H1 (cell line): Measurements from ENCODE around the gene SH2B2. TPM values are rescaled to one million over a fixed set of nuclear protein-coding genes. Genes with fewer than 3 reads are reported as not detected.

Experiments used
- CTCF ChIA-PET: fragments of 300-600 bp; sonication (Branson Sonifier 250); formaldehyde crosslinking; loops from one replicate; lab custom pipeline; 2021; ENCODE audit not compliant: partially characterized antibody; lab: Charles Lee
- POLR2A ChIA-PET: fragments of 300-600 bp; sonication (Branson Sonifier 250); formaldehyde crosslinking; loops from one replicate; lab custom pipeline; 2021; ENCODE audit warnings: inconsistent platforms; ENCODE audit not compliant: partially characterized antibody; lab: Charles Lee
- DNase-seq, 2 experiments: peaks; one replicate each; pipeline versions ENCODE4 v3.0.0 to v3.0.0-alpha.2; 2010 to 2022; ENCODE audit warnings: low spot score in 2 of 2, low read depth in 1 of 2, mixed read lengths in 1 of 2
- FAIRE-seq: peaks from 2 replicates; lab custom pipeline; 2011; peaks lifted over from hg19 to GRCh38; lab: Jason Lieb, UNC
- H2AFZ ChIP-seq: 2 replicates; pipeline ENCODE4 v1.8.1; 2012; ENCODE audit warnings: low read length, inconsistent platforms
- H2AK5ac ChIP-seq: 2 replicates; pipeline ENCODE4 v1.6.1; 2013; ENCODE audit warnings: low read depth, low read length
- H2BK120ac ChIP-seq: replicated peaks from 2 replicates; pipeline ENCODE3; 2013; ENCODE audit warnings: low read depth, low read length, inconsistent platforms
- H2BK12ac ChIP-seq: 2 replicates; pipeline ENCODE4 v1.6.1; 2013; ENCODE audit warnings: low read depth, low read length
- H2BK15ac ChIP-seq: 2 replicates; pipeline ENCODE4 v1.6.1; 2013; ENCODE audit warnings: low read length
- H2BK20ac ChIP-seq: 2 replicates; pipeline ENCODE4 v1.6.1; 2013; ENCODE audit warnings: low read length
- H2BK5ac ChIP-seq: 2 replicates; pipeline ENCODE4 v1.6.1; 2013; ENCODE audit warnings: low read depth, low read length
- H3K14ac ChIP-seq: 2 replicates; pipeline ENCODE4 v1.6.1; 2013; ENCODE audit warnings: inconsistent platforms; ENCODE audit not compliant: insufficient read length
- H3K18ac ChIP-seq: 2 replicates; pipeline ENCODE4 v1.6.1; 2013; ENCODE audit warnings: low read length; ENCODE audit errors: extremely low read depth
- H3K23ac ChIP-seq: 2 replicates; pipeline ENCODE4 v1.6.1; 2013; ENCODE audit warnings: inconsistent platforms; ENCODE audit not compliant: insufficient read length
- H3K23me2 ChIP-seq: 2 replicates; pipeline ENCODE4 v1.6.1; 2013; ENCODE audit warnings: low read depth, low read length
- H3K27ac ChIP-seq: 2 replicates; pipeline ENCODE4 v1.6.1; 2011; ENCODE audit warnings: low read depth, low read length, inconsistent platforms
- H3K27me3 ChIP-seq, 4 experiments: replicated peaks in 1 of 4; 1 replicate in 1 of 4; 2 replicates in 3 of 4; pipeline versions ENCODE4 v1.6.1 to v1.8.1; 2011 to 2013; ENCODE audit warnings: low read length in 3 of 4, mild to moderate bottlenecking in 3 of 4, inconsistent platforms in 2 of 4, mixed read lengths in 2 of 4, moderate library complexity in 1 of 4; ENCODE audit not compliant: control insufficient read depth in 3 of 4, insufficient read depth in 3 of 4; ENCODE audit errors: extremely low read depth in 1 of 4
- H3K36me3 ChIP-seq, 4 experiments: 2 replicates each; pipeline versions ENCODE4 v1.6.1 to v1.8.1; 2011 to 2013; ENCODE audit warnings: mild to moderate bottlenecking in 4 of 4, low read length in 3 of 4, moderate library complexity in 2 of 4, control low read depth in 1 of 4, inconsistent platforms in 1 of 4; ENCODE audit not compliant: insufficient read depth in 4 of 4, control insufficient read depth in 2 of 4
- H3K4ac ChIP-seq: replicated peaks from 2 replicates; pipeline ENCODE3; 2013; ENCODE audit warnings: low read length, low read depth, mixed read lengths, inconsistent platforms; ENCODE audit not compliant: insufficient read length
- H3K4me1 ChIP-seq, 4 experiments: replicated peaks in 1 of 4; 1 replicate in 1 of 4; 2 replicates in 3 of 4; pipeline versions ENCODE4 v1.6.1 to v1.8.1; 2011 to 2013; ENCODE audit warnings: low read length in 3 of 4, inconsistent platforms in 2 of 4, mixed read lengths in 1 of 4; ENCODE audit not compliant: insufficient read depth in 4 of 4, control insufficient read depth in 3 of 4
- H3K4me2 ChIP-seq, 2 experiments: 2 replicates each; pipeline versions ENCODE4 v1.6.1 to v1.8.1; 2011 to 2013; ENCODE audit warnings: low read depth in 2 of 2, low read length in 2 of 2, control low read depth in 1 of 2, inconsistent platforms in 1 of 2, mild to moderate bottlenecking in 1 of 2; ENCODE audit not compliant: insufficient read depth in 1 of 2
- H3K4me3 ChIP-seq, 4 experiments: fragments of 200-600, 300-600 bp in 1 of 4; sonication (generic), shearing (Covaris generic), sonication (Bioruptor Twin) in 1 of 4; 2 replicates each; pipeline versions ENCODE4 v1.5.1 to v1.8.1; 2011 to 2016; ENCODE audit warnings: low read length in 4 of 4, low read depth in 3 of 4, control low read depth in 2 of 4, inconsistent platforms in 2 of 4, mild to moderate bottlenecking in 2 of 4, mixed read lengths in 1 of 4, moderate library complexity in 1 of 4; ENCODE audit not compliant: insufficient read depth in 2 of 4; ENCODE audit errors: extremely low read depth in 1 of 4
- H3K56ac ChIP-seq: replicated peaks from 2 replicates; pipeline ENCODE3; 2013; ENCODE audit warnings: low read depth, mild to moderate bottlenecking, mixed read lengths, low read length, inconsistent platforms; ENCODE audit not compliant: insufficient read length
- H3K79me1 ChIP-seq: 2 replicates; pipeline ENCODE4 v1.6.1; 2013; ENCODE audit warnings: low read depth, low read length, control low read depth
- H3K79me2 ChIP-seq, 2 experiments: 2 replicates each; pipeline versions ENCODE4 v1.6.1 to v1.8.1; 2012 to 2013; ENCODE audit warnings: low read length in 2 of 2, mild to moderate bottlenecking in 2 of 2, inconsistent platforms in 1 of 2; ENCODE audit not compliant: insufficient read depth in 2 of 2, control insufficient read depth in 1 of 2
- H3K9ac ChIP-seq, 4 experiments: replicated peaks in 1 of 4; 1 replicate in 1 of 4; 2 replicates in 3 of 4; pipeline versions ENCODE4 v1.6.1 to v1.8.1; 2011 to 2013; ENCODE audit warnings: low read depth in 3 of 4, low read length in 3 of 4, control low read depth in 2 of 4, mild to moderate bottlenecking in 2 of 4, moderate library complexity in 2 of 4, inconsistent platforms in 1 of 4; ENCODE audit errors: extremely low read depth in 1 of 4
- H3K9me3 ChIP-seq, 2 experiments: 2 replicates each; pipeline versions ENCODE4 v1.6.1 to v1.8.1; 2012 to 2013; ENCODE audit warnings: mild to moderate bottlenecking in 2 of 2, moderate library complexity in 2 of 2, control low read depth in 1 of 2, inconsistent platforms in 1 of 2, low read depth in 1 of 2, low read length in 1 of 2, mixed read lengths in 1 of 2; ENCODE audit not compliant: insufficient read depth in 2 of 2
- H4K20me1 ChIP-seq, 2 experiments: replicated peaks in 1 of 2; 2 replicates each; pipeline versions ENCODE3 to v1.8.1; 2011 to 2013; ENCODE audit warnings: inconsistent platforms in 2 of 2, low read length in 2 of 2, mild to moderate bottlenecking in 1 of 2; ENCODE audit not compliant: insufficient read depth in 2 of 2, control insufficient read depth in 1 of 2
- H4K5ac ChIP-seq: 2 replicates; pipeline ENCODE4 v1.6.1; 2013; ENCODE audit warnings: low read length, low read depth, mixed read lengths, inconsistent platforms; ENCODE audit not compliant: insufficient read length
- H4K8ac ChIP-seq: 2 replicates; pipeline ENCODE4 v1.8.0; 2013; ENCODE audit warnings: mild to moderate bottlenecking, moderate library complexity, low read length, inconsistent platforms; ENCODE audit not compliant: insufficient read depth; ENCODE audit errors: extremely low read depth
- H4K91ac ChIP-seq: replicated peaks from 2 replicates; pipeline ENCODE3; 2013; ENCODE audit warnings: low read length, mixed read lengths, inconsistent platforms; ENCODE audit not compliant: insufficient read length
- BACH1 ChIP-seq: IDR thresholded peaks from 2 replicates; pipeline ENCODE4 v1.6.1; 2012; ENCODE audit warnings: low read length, improper control_type of control experiment
- E2F6 ChIP-seq: IDR thresholded peaks from 2 replicates; pipeline ENCODE4 v1.6.1; 2012; ENCODE audit warnings: inconsistent platforms
- GTF2F1 ChIP-seq: IDR thresholded peaks from 2 replicates; pipeline ENCODE4 v1.6.1; 2012; ENCODE audit warnings: low read depth, low read length, improper control_type of control experiment, borderline replicate concordance
- JUND ChIP-seq: IDR thresholded peaks from 2 replicates; pipeline ENCODE4 v1.6.1; 2011; ENCODE audit warnings: mild to moderate bottlenecking, improper control_type of control experiment, low read length
- POU5F1 ChIP-seq: IDR thresholded peaks from 2 replicates; pipeline ENCODE4 v1.6.1; 2011; ENCODE audit warnings: low read depth, mild to moderate bottlenecking, low read length, moderate library complexity
- RFX5 ChIP-seq: IDR thresholded peaks from 2 replicates; pipeline ENCODE4 v1.6.1; 2011; ENCODE audit warnings: low read depth, low read length, improper control_type of control experiment, borderline replicate concordance
- RNF2 ChIP-seq: fragments of 200-900, 300-1000 bp; sonication (generic); IDR thresholded peaks from 2 replicates; pipeline ENCODE4 v1.7.1; 2016; ENCODE audit warnings: borderline replicate concordance, low read depth, mild to moderate bottlenecking, antibody characterized with exemption, low read length; ENCODE audit not compliant: poor library complexity, severe bottlenecking; ENCODE audit errors: missing control alignments
- TCF12 ChIP-seq: IDR thresholded peaks from 2 replicates; pipeline ENCODE4 v1.6.1; 2011; ENCODE audit warnings: low read depth, mild to moderate bottlenecking, low read length
- WGBS, 2 experiments: shearing (Covaris generic) in 1 of 2; methylation state at CpG; one replicate each; pipeline versions ENCODE4 v1.1.6 to v1.1.7; 2013 to 2015; ENCODE audit warnings: low lambda C conversion rate in 2 of 2, mixed read lengths in 2 of 2, inconsistent platforms in 1 of 2, low coverage in 1 of 2, missing lambda C conversion rate in 1 of 2; ENCODE audit not compliant: insufficient replicate concordance in 2 of 2, insufficient coverage in 1 of 2, insufficient read length in 1 of 2; ENCODE audit errors: extremely low coverage in 1 of 2, missing lambda C conversion rate in 1 of 2; 5-methylcytosine and 5-hydroxymethylcytosine counted together
- polyA plus RNA-seq, 7 experiments: library from polyadenylated mRNA; depleted of rRNA in 3 of 7; stranded (reverse) in 5 of 7; unstranded in 2 of 7; fragments of >200 nt in 5 of 7; fragments of 200-250 nt in 2 of 7; gene quantifications; 1 replicate in 5 of 7; 2 replicates in 1 of 7; 4 replicates in 1 of 7; pipeline versions ENCODE4 v1.2.1 to v1.2.3, GENCODE V29; 2011 to 2013; ENCODE audit warnings: missing spikeins in 2 of 7, mixed read lengths in 2 of 7
- total RNA-seq: library from RNA; stranded (reverse); fragmentation: NEBNext Ultra II Directional; extraction: Animal tissue kit (Norgen Biotek cat#: 25700); gene quantifications from 2 replicates; pipeline ENCODE4 v1.2.1, GENCODE V29; 2021
- TF ChIP-seq, protein P1 (sequence below): IDR thresholded peaks from 2 replicates; pipeline ENCODE4 v1.6.1; 2012; ENCODE audit warnings: low read length, inconsistent platforms

SH2B2 gene
- total and polyA plus RNA-seq, 2 of the 8 experiments (the other 6 are each of a cell fraction or from before 2014, with no cell fraction given), result 11.5 to 18.7 TPM

DNA sequence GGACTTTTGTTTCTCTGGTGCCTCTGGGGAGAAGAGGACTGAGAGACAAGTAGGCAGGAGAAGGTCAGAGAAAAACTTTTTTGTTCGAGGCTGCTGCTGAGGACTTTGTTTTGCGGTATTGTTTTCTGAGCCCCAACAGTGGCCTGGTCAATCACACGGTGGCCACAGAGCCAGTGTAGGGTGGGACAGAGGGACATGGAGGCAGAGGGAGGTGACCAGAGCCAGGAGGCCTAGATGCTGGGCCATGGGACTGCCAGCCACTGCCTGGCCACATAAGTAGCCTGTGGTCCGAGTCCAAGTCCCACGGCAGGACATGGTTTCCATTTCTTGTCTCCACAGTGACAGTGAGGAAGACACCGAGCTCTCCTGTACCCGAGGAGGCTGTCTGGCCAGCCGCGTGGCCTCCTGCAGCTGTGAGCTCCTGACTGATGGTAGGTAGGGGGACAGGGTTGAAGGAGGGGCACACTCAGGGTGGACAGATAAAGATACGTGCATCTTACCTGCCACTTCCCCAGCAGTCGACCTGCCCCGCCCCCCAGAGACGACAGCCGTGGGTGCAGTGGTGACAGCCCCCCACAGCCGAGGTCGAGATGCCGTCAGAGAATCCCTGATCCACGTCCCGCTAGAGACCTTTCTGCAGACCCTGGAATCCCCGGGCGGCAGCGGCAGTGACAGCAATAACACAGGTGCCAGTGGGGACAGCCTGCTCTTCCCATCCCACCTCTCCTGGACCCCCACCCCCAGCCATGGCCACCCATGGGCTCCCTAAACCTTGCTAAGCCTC, 27.5 kb downstream of the SH2B2 start:
- Histone ChIP-seq H2BK15ac (no peak overlapping the region), H3K27ac (no peak overlapping the region), H3K14ac (no peak overlapping the region), H3K36me3 (peaks cover 0 to 4% (median 3%) of the 10 kb centered on the region in 4 experiments; a peak in 3 of 8 replicates), H2BK20ac (no peak overlapping the region), H3K9ac (no peak overlapping the region), H4K20me1 (no peaks in the 10 kb centered on the region), H3K4me1 (peaks cover 0 to 5% (median 2%) of the 10 kb centered on the region in 4 experiments; a peak in 4 of 7 replicates), H3K4me2 (no peak overlapping the region), H3K9me3 (no peaks in the 10 kb centered on the region), H3K56ac (no peak overlapping the region), H3K79me1 (no peaks in the 10 kb centered on the region), H2AFZ (no peak overlapping the region), H3K27me3 (no peaks in the 10 kb centered on the region), H3K23ac (no peak overlapping the region), H2BK5ac (no peak overlapping the region), H2BK120ac (no peak overlapping the region), H2BK12ac (no peak overlapping the region), H2AK5ac (no peak overlapping the region), H3K4ac (no peak overlapping the region), H3K18ac (no peak overlapping the region), H3K23me2 (no peaks in the 10 kb centered on the region), H4K91ac (no peak overlapping the region), H3K79me2 (no peaks in the 10 kb centered on the region), H3K4me3 (no peak overlapping the region), H4K8ac (no peak overlapping the region), H4K5ac (no peak overlapping the region)
- 96% methylated on average over 17 of the region's 22 CpGs; no CpG with 5 or more reads in 1 of the 2 experiments for WGBS, 2 experiments
- no peak for DNase-seq
- POLR2A ChIA-PET, result no interaction called here
- no peak for FAIRE-seq
- CTCF ChIA-PET, result interaction anchor here (1.1 kb wide), 1 partner anchor 7 kb away, joined by 3 read pairs; no protein-coding TSS in a partner anchor
- TF ChIP-seq BACH1 (no peak), GTF2F1 (no peak), RNF2 (no peak), RFX5 (no peak), JUND (no peak), E2F6 (no peak), TCF12 (no peak), POU5F1 (no peak)
- TF ChIP-seq, protein P1, sequence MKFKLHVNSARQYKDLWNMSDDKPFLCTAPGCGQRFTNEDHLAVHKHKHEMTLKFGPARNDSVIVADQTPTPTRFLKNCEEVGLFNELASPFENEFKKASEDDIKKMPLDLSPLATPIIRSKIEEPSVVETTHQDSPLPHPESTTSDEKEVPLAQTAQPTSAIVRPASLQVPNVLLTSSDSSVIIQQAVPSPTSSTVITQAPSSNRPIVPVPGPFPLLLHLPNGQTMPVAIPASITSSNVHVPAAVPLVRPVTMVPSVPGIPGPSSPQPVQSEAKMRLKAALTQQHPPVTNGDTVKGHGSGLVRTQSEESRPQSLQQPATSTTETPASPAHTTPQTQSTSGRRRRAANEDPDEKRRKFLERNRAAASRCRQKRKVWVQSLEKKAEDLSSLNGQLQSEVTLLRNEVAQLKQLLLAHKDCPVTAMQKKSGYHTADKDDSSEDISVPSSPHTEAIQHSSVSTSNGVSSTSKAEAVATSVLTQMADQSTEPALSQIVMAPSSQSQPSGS, result no peak
